ENCODE measurements around the gene ZFP3.
A peak's percentile ranks its signal among the peaks of the same experiment; 100 is the strongest.
"Not testable (repeated sequence)": the region's sequence is repeated elsewhere in the genome, so short reads cannot be mapped to it uniquely, and the experiment has no call there.

Gene ZFP3

GRCh38 chr17:5080591-5080990 lies 2.3 kb downstream of the ZFP3 start:
- DNase-seq = no peak

- DNase-seq = no peak
Observed at GRCh38 chr17:5092218-5093010, 14.1 kb downstream of the ZFP3 start.

GRCh38 chr17:5096731-5097100 lies 18.4 kb downstream of the ZFP3 start:
- DNase-seq = no peak

- DNase-seq = peak; percentile 57
Observed at GRCh38 chr17:5097101-5097834, 19.0 kb downstream of the ZFP3 start.

- no peak for DNase-seq
Observed at GRCh38 chr17:5099271-5099670, 21.0 kb downstream of the ZFP3 start.

- DNase-seq = no peak
Observed at GRCh38 chr17:5100832-5101231, 22.6 kb downstream of the ZFP3 start.

- no peak for DNase-seq
Observed at GRCh38 chr17:5110816-5111215, 32.5 kb downstream of the ZFP3 start.

GRCh38 chr17:5111402-5112204 lies 33.3 kb downstream of the ZFP3 start, which contains the start of gene ZNF232:
ZNF232 (minus strand) TSS chr17:5111878; CDS start chr17:5111822, 56 bp downstream.
- DNase-seq = peak; percentile 90

GRCh38 chr17:5115673-5116651 lies 37.7 kb downstream of the ZFP3 start, which contains the start of gene USP6:
USP6 (plus strand) TSS chr17:5116032; CDS start chr17:5130368, 14,336 bp downstream.
- DNase-seq = no peak

GRCh38 chr17:5118219-5118618 lies 40.0 kb downstream of the ZFP3 start:
- DNase-seq = no peak

- no peak for DNase-seq
Observed at GRCh38 chr17:5120036-5120435, 41.8 kb downstream of the ZFP3 start.

GRCh38 chr17:5120436-5121185 lies 42.3 kb downstream of the ZFP3 start:
- DNase-seq = not testable (repeated sequence)

- DNase-seq = no peak
Observed at GRCh38 chr17:5121186-5121841, 43.0 kb downstream of the ZFP3 start.

GRCh38 chr17:5122056-5122455 lies 43.8 kb downstream of the ZFP3 start:
- DNase-seq = not testable (repeated sequence)

GRCh38 chr17:5122586-5123342 lies 44.5 kb downstream of the ZFP3 start:
- no peak for DNase-seq

GRCh38 chr17:5123343-5124124 lies 45.3 kb downstream of the ZFP3 start:
- no peak for DNase-seq

- not testable (repeated sequence) for DNase-seq
Observed at GRCh38 chr17:5124125-5124760, 46.0 kb downstream of the ZFP3 start.

GRCh38 chr17:5124896-5125295 lies 46.6 kb downstream of the ZFP3 start:
- not testable (repeated sequence) for DNase-seq

All from activated T-cell treated with anti-CD3 and anti-CD28 coated beads, Interleukin-2, amount 50 U/mL, for 1 hour (primary cell).